HG03097 (cell line): ENCODE measurements around the gene RAB41.
"Not testable (repeated sequence)": the region's sequence is repeated elsewhere in the genome, so short reads cannot be mapped to it uniquely, and the experiment has no call there.

ENCODE experiments used
- ATAC-seq: cut with Tn5 transposase; IDR thresholded peaks from one replicate; pipeline ENCODE4 v1.9.1; 2021; ENCODE audit not compliant: unreplicated experiment, low FRiP score

RAB41 gene

GRCh38 chrX:70281951-70282350 lies at the start of gene RAB41:
RAB41 (plus strand) TSS chrX:70282172; CDS start chrX:70282218, 46 bp downstream.
- ATAC-seq, result no peak

GRCh38 chrX:70234355-70234754 lies 47.6 kb upstream of the RAB41 start, which contains the start of gene AWAT1:
AWAT1 (plus strand) TSS chrX:70234655; CDS start chrX:70234696, 41 bp downstream.
- no peak for ATAC-seq

- no peak for ATAC-seq
These were observed 41.2 kb upstream of the RAB41 start for GRCh38 chrX:70240751-70241150.

DNA sequence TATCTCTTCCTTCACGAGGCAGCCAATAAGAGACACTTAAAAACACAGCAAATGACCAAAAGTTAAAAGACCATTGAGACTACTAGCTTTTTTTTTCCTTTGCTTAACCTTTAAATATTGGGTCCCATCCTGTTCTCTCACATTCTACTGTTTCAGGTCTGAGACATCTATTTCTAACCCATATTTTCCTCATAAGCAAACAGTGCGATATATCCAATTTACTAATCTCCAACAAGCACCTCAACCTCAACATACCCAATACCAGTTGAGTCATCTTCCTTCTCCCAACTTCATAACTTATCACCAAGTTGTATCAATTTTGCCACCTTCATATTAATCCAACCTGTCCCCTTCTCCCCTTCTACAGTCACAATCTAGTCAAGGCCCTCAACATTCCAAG lies 40.5 kb upstream of the RAB41 start:
- ATAC-seq, result no peak

- not testable (repeated sequence) for ATAC-seq
These were observed 38.4 kb upstream of the RAB41 start for GRCh38 chrX:70243601-70244000.

DNA sequence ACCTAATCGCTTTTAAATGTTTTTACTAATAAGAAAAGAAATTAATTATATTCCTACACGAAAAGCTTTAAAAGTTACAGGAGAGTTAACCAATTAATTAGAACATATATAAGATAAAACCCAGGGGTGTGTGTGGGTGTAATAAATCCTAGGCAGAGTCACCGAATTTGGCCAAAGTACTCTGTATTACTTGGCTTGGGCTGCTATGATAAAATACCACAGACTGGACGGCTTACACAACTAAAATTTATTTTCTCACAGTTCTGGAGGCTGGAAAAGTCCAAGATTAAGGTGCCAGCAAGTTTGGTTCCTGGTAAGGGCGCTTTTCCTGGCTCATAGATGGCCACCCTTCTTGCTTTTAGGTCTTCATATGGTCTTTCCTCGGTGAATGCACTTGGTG lies 37.1 kb upstream of the RAB41 start:
- no peak for ATAC-seq

GRCh38 chrX:70247252-70247651 lies 34.7 kb upstream of the RAB41 start:
- no peak for ATAC-seq

DNA sequence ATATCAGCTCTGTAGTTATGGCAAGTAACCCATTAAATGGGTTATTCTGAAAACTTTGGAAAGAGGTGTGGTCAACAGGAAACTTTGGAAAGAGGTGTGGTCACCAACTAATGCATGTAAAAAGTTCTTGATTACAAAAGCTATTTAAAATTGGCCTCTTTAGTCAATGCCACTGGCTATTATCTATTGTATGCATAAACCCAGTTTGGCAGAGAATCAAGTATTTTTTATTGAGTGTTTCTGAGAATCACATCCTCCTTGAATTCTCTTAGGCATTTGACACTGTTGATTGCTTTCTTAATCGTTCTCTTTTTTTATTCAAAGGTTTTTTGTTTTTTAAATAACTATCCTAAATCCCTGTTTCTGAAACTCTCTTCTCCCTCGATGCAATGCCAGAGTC lies 29.5 kb upstream of the RAB41 start:
- ATAC-seq, result no peak

DNA sequence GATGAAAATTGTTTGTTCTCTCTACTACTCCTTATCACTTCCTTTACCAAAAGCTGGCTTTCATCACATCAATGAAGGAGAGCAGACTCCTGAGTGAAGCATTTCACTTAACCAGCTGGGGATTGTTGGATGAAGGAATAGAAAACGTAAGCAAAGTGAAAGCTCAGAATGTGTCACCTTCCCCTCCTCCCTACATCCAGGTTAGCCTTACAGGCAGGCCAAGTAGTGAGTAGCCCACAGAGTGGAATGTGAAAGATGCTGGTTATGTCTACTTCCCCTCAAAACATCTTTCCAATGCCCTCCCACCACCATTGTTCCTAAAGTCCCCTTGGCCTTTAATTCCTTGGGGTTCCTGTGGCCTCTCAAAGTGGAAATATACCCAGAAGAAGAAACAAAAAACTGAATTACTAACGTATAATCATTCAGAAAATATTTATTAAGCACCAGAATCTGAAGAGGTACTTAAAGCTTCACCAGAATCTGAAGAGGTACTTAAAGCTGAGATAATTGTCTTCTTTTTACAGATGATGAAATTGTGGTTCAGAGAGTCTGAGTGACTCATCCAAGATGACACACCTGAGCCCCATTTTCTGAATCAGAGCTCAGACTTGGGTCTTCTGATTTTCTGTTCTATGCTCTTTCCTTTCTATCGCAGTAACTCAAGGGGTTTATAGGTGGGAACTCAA lies 28.5 kb upstream of the RAB41 start:
- no peak for ATAC-seq

DNA sequence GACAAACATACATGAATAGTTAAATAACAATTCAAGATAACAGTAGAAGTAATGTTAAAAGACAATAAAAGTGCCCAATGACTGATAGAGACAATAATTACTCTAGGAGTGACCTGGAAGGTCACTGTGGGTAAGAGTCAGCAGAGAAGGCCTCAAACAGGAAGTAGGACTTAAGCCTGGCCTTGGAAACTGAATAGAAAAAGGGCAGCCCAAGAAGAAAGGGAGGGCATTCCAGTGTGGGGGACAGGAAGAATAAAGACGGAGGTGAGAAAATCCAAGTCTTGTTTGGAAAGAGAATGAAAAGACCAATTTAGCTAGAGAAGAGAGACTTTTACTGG lies 27.9 kb upstream of the RAB41 start:
- ATAC-seq, result no peak

DNA sequence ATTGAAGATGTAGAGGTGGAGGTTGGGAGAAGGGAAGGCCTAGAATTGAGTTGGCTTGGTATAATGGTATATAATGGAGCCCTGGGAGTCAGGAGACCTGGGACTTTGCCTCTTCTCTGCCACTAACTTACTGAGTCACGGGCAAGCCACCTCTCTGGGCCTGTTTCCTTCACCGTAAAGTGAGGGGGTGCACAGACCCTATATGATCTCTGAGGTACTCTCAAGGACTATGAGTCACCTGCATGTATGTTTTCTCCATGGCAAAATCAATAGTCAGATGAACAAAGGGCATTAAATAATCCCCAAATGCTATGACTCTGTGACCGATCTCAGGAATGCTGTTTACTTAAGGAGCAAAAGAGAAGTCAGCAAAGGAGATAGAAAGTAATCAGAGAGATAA lies 27.1 kb upstream of the RAB41 start:
- ATAC-seq, result no peak

- ATAC-seq, result no peak
These were observed 26.5 kb upstream of the RAB41 start for GRCh38 chrX:70255452-70255851.

GRCh38 chrX:70257423-70258288 lies 24.3 kb upstream of the RAB41 start:
- no peak for ATAC-seq

DNA sequence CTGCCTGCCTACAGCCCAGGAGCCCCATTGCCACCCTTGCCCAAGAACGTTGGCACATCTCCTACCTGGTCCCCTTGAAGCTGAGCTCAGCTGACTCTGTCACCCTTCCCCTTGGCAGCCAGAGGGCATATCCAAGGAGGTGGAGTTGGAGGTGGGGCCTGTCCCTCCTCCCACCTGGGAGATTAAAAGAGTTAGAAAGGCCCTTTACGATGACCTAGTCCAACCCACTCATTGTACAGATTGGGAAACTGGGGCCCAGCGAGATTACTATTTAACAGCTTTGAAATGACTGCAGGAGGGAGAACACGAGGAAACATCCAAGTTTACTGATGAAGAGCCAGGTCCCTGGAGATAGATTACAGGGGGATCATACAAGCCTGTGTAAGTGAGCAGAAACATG lies 21.9 kb upstream of the RAB41 start, which contains the start of gene P2RY4:
TSS of gene P2RY4 (minus strand) at position 101 of the 400 bp plus-strand sequence. CDS start 580 bp downstream, outside the sequence.
- no peak for ATAC-seq

- no peak for ATAC-seq
These were observed 18.9 kb upstream of the RAB41 start for GRCh38 chrX:70262952-70263567.

GRCh38 chrX:70264784-70265183 lies 17.2 kb upstream of the RAB41 start:
- ATAC-seq, result no peak

GRCh38 chrX:70268034-70268433 lies 13.9 kb upstream of the RAB41 start, which contains the start of gene ARR3:
ARR3 (plus strand) TSS chrX:70268334; CDS start chrX:70269386, 1,052 bp downstream.
- no peak for ATAC-seq

DNA sequence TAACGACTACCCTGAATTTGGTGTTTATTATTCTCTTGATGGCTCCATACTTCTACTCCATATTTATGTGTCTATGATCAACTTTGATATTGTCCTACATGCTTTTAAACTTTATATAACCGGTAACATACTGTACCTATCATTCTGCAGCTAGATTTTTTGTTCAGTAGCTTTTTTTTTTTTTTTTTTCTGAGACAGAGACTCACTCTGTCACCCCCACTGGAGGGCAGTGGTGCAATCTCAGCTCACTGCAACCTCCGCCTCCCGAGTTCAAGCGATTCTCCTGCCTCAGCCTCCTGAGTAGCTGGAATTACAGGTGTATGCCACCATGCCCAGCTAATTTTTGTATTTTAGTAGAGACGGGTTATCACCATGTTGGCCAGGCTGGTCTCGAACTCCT lies 7.9 kb upstream of the RAB41 start:
- ATAC-seq, result not testable (repeated sequence)

DNA sequence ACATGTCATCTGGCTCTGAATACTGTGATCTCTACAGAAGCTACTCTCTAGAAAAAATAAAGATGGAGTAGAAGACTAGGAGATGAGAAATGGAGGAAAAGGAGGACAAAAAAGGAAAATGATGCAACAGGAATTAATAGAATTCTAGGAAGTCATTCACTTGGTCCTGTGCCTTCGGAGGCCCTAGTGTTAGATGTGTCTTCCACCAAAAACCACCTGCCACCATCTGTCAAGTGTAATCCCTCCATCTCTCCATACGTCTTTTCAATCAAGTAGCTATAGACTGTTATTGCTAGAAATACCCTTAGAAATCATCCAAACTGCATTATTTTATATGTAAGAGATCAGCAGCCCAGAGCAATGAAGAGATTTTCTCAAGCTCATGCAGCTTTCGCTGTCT lies 2.9 kb upstream of the RAB41 start:
- no peak for ATAC-seq

GRCh38 chrX:70280573-70280972 lies 1.4 kb upstream of the RAB41 start:
- ATAC-seq, result no peak

GRCh38 chrX:70289168-70289792 lies 7.3 kb downstream of the RAB41 start:
- no peak for ATAC-seq
